SU-DHL-6 (cell line): ENCODE data around the gene IL4R.

Source experiments
- CTCF ChIP-seq: fragments of 200-600 bp; sonication (generic); IDR thresholded peaks from one replicate; pipeline ENCODE4 v1.5.1; 2017; ENCODE audit warnings: antibody characterized with exemption, mild to moderate bottlenecking, low read length, moderate library complexity; ENCODE audit not compliant: insufficient read depth, poor library complexity, severe bottlenecking
- EZH2phosphoT487 ChIP-seq: fragments of 200-600 bp; sonication (generic), shearing (Covaris generic); conservative IDR thresholded peaks from 2 replicates; pipeline ENCODE4 v1.6.1; 2018; ENCODE audit warnings: mild to moderate bottlenecking, antibody characterized with exemption, low read length, moderate library complexity, mixed read lengths

DNA sequence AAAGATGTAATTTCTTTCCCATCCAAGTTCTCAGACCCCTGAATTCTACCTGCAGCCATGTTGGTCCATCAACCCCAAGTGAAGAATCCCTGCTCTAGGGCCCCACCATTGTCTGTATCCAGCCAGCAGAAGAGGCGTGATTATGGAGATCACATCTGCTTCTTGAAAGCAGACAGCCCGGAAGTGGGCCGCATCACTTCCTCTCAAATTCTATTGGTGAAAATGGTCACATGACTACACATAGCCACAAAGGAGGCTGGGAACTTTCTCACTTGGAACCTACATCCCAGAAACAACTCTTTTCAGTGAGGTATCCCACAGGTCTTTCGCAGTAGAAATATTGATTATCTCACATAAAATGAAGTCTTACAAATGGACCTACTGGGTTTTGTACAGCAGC, 40.1 kb downstream of the IL4R start:
- TF ChIP-seq CTCF (no peak), EZH2phosphoT487 (no peak)
